GM06990 (cell line): ENCODE measurements around the gene POLDIP2.

Source experiments
- DNase-seq: peaks from one replicate; pipeline ENCODE4 v3.0.0-alpha.2; 2011; ENCODE audit not compliant: insufficient read length; ENCODE audit errors: extremely low read depth
- H3K27me3 ChIP-seq: replicated peaks from 2 replicates; pipeline ENCODE4 v1.6.0; 2011; ENCODE audit warnings: low read length; ENCODE audit not compliant: control insufficient read depth, insufficient read depth
- H3K36me3 ChIP-seq: 2 replicates; pipeline ENCODE4 v1.5.1; 2011; ENCODE audit warnings: low read length; ENCODE audit not compliant: control insufficient read depth, insufficient read depth
- H3K4me3 ChIP-seq: replicated peaks from 2 replicates; pipeline ENCODE4 v1.5.1; 2011; ENCODE audit warnings: low read depth, mild to moderate bottlenecking, control low read depth, low read length
- CTCF ChIP-seq: IDR thresholded peaks from 2 replicates; pipeline ENCODE4 v1.5.1; 2011; ENCODE audit warnings: low read length, control low read depth, mild to moderate bottlenecking, inconsistent platforms; ENCODE audit not compliant: insufficient read depth, poor library complexity, severe bottlenecking

POLDIP2 gene

DNA sequence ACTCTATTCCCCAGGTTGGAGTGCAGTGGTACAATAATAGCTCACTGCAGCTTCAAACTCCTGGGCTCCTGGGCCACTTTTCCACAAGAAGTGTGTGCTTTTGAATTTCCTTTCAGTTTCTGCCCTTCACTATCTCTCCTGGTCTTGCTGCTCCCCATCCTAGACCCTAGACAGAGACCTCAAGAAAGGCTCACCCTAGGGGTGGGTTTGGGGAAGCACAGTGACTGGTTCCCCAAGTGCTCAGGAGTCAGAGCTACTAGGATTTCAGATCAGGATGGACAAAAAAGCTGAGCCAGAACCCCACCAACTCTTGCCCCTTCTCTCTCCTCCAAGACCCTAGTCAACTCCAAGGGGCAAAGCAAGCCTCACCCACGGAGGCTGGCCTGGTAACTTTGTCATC lies 9.3 kb upstream of the POLDIP2 start:
- H3K36me3 ChIP-seq, result peaks cover 8% of the 10 kb centered on the region

GRCh38 chr17:28365487-28365886 lies 8.2 kb upstream of the POLDIP2 start:
- DNase-seq, result no peak
- H3K27me3 ChIP-seq, result no peaks in the 10 kb centered on the region
- TF ChIP-seq CTCF, result no peak
- H3K36me3 ChIP-seq, result peaks cover 17% of the 10 kb centered on the region
- no peak overlapping the region for H3K4me3 ChIP-seq

More for the DNA sequence above, 9.3 kb upstream of the POLDIP2 start:
- no peak for TF ChIP-seq CTCF
- DNase-seq, result no peak
- H3K4me3 ChIP-seq, result no peak overlapping the region
- H3K27me3 ChIP-seq, result no peaks in the 10 kb centered on the region

DNA sequence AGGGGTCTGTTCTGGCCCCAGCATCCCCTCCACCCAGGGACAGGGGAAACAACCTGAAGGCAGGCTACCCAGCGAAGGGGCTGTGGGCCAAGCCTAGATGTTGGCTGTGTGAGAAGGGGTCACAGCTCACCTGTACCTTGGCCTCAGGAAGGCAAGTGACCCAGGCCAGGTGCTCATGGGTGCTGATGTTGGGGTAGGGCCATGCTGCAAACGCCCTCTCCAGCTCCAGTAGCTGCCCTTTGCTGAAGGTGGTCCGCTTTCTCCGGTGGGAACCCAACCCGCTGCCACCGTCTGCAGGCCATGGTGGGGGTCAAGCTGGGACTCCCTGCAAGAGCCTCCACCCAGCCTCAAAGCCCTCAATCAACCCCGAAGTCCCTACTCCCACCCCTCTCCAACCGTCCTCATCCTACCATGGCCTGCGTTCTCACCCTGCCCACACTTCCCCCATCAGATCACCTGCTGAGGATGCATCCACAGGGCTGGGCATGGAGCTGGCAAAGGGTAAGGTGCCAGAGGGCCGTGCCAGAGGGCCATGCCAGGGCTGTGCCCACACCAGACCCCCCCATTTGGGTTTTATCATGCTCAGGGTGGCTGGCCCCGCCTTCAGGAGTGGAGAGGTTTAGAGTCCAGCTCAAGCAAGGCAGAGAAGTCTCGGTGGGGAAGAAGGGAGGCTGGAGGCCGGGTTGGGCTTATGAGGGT lies 7.5 kb upstream of the POLDIP2 start, which contains the start of gene SEBOX:
Gene SEBOX, minus strand, starts transcription at position 535 of the 699 bp plus-strand sequence. Its CDS starts 48 bp downstream, at position 487.
- Histone ChIP-seq H3K36me3 (peaks cover 22% of the 10 kb centered on the region), H3K27me3 (no peaks in the 10 kb centered on the region), H3K4me3 (no peak within 1 kb of the TSS)
- no peak for DNase-seq
- no peak for TF ChIP-seq CTCF

- Histone ChIP-seq H3K27me3 (no peaks in the 10 kb centered on the region), H3K4me3 (no peak overlapping the region), H3K36me3 (peaks cover 22% of the 10 kb centered on the region)
- no peak for DNase-seq
- no peak for TF ChIP-seq CTCF
Observed at GRCh38 chr17:28363776-28364650, 6.7 kb upstream of the POLDIP2 start.

- no peak for DNase-seq
- TF ChIP-seq CTCF, result no peak
- H3K27me3 ChIP-seq, result no peaks in the 10 kb centered on the region
- no peak overlapping the region for H3K4me3 ChIP-seq
- peaks cover 22% of the 10 kb centered on the region for H3K36me3 ChIP-seq
Observed at GRCh38 chr17:28363186-28363585, 5.9 kb upstream of the POLDIP2 start.
